Measurements from ENCODE around the gene TMEM254.

Gene TMEM254

GRCh38 chr10:80100861-80101695 lies 22.6 kb downstream of the TMEM254 start:
- no peak for TF ChIP-seq CTCF (IDR thresholded peaks at IDR 0.05)
- H3K27ac ChIP-seq: no peak overlapping the region
- no peak overlapping the region for H3K4me3 ChIP-seq
- no peak for DNase-seq (ENCODE audit: low spot score)

- H3K4me3 ChIP-seq: peak overlapping the region; percentile 39
- peak; percentile 78 for DNase-seq (ENCODE audit: low spot score)
Observed at GRCh38 chr10:80104066-80104926, 25.8 kb downstream of the TMEM254 start.

GRCh38 chr10:80108576-80109239 lies 30.2 kb downstream of the TMEM254 start:
- TF ChIP-seq CTCF (IDR thresholded peaks at IDR 0.05): no peak
- no peak overlapping the region for H3K27ac ChIP-seq
- no peak overlapping the region for H3K4me3 ChIP-seq
- no peak for DNase-seq (ENCODE audit: low spot score)

More at GRCh38 chr10:80104066-80104926, 25.8 kb downstream of the TMEM254 start:
- H3K27ac ChIP-seq: peak overlapping the region; percentile 40 to 79
- no peak for TF ChIP-seq CTCF (IDR thresholded peaks at IDR 0.05)

GRCh38 chr10:80110986-80111385 lies 32.5 kb downstream of the TMEM254 start:
- no peak for DNase-seq (ENCODE audit: low spot score)
- H3K4me3 ChIP-seq: no peak overlapping the region
- peak overlapping the region in 1 of 2 donors; percentile 78 for H3K27ac ChIP-seq
- no peak for TF ChIP-seq CTCF (IDR thresholded peaks at IDR 0.05)

- no peak overlapping the region for H3K4me3 ChIP-seq
- DNase-seq (ENCODE audit: low spot score): no peak
- no peak overlapping the region for H3K27ac ChIP-seq
- TF ChIP-seq CTCF (IDR thresholded peaks at IDR 0.05): no peak
Observed at GRCh38 chr10:80118669-80119068, 40.2 kb downstream of the TMEM254 start.

GRCh38 chr10:80122110-80122710 lies 43.7 kb downstream of the TMEM254 start:
- DNase-seq (ENCODE audit: low spot score): no peak
- peak overlapping the region in 1 of 2 donors; percentile 39 for H3K27ac ChIP-seq
- H3K4me3 ChIP-seq: no peak overlapping the region
- no peak for TF ChIP-seq CTCF (IDR thresholded peaks at IDR 0.05)

Measured in coronary artery (tissue), 2 donors.